ENCODE results near the gene ARMC2.

GRCh38 chr6:108838101-108838717 is 10.0 kb upstream of the ARMC2 start:
- TF ChIP-seq CTCF (IDR thresholded peaks at IDR 0.05; ENCODE audit: insufficient read depth, low read depth, low read length) (peak; percentile 19), EZH2 (IDR thresholded peaks at IDR 0.05; ENCODE audit: insufficient read depth, low read length) (no peak)
